H1 (cell line): ENCODE data around the gene CCDC18. TPM values are rescaled to one million over a fixed set of nuclear protein-coding genes. Genes with fewer than 3 reads are reported as not detected.

Experiments
- CTCF ChIA-PET: fragments of 300-600 bp; sonication (Branson Sonifier 250); formaldehyde crosslinking; loops from one replicate; lab custom pipeline; 2021; ENCODE audit not compliant: partially characterized antibody; lab: Charles Lee
- POLR2A ChIA-PET: fragments of 300-600 bp; sonication (Branson Sonifier 250); formaldehyde crosslinking; loops from one replicate; lab custom pipeline; 2021; ENCODE audit warnings: inconsistent platforms; ENCODE audit not compliant: partially characterized antibody; lab: Charles Lee
- DNase-seq, 2 experiments: peaks; one replicate each; pipeline versions ENCODE4 v3.0.0 to v3.0.0-alpha.2; 2010 to 2022; ENCODE audit warnings: low spot score in 2 of 2, low read depth in 1 of 2, mixed read lengths in 1 of 2
- FAIRE-seq: peaks from 2 replicates; lab custom pipeline; 2011; peaks lifted over from hg19 to GRCh38; lab: Jason Lieb, UNC
- H2AFZ ChIP-seq: 2 replicates; pipeline ENCODE4 v1.8.1; 2012; ENCODE audit warnings: low read length, inconsistent platforms
- H2AK5ac ChIP-seq: 2 replicates; pipeline ENCODE4 v1.6.1; 2013; ENCODE audit warnings: low read depth, low read length
- H2BK120ac ChIP-seq: replicated peaks from 2 replicates; pipeline ENCODE3; 2013; ENCODE audit warnings: low read depth, low read length, inconsistent platforms
- H2BK12ac ChIP-seq: 2 replicates; pipeline ENCODE4 v1.6.1; 2013; ENCODE audit warnings: low read depth, low read length
- H2BK15ac ChIP-seq: 2 replicates; pipeline ENCODE4 v1.6.1; 2013; ENCODE audit warnings: low read length
- H2BK20ac ChIP-seq: 2 replicates; pipeline ENCODE4 v1.6.1; 2013; ENCODE audit warnings: low read length
- H2BK5ac ChIP-seq: 2 replicates; pipeline ENCODE4 v1.6.1; 2013; ENCODE audit warnings: low read depth, low read length
- H3K14ac ChIP-seq: 2 replicates; pipeline ENCODE4 v1.6.1; 2013; ENCODE audit warnings: inconsistent platforms; ENCODE audit not compliant: insufficient read length
- H3K18ac ChIP-seq: 2 replicates; pipeline ENCODE4 v1.6.1; 2013; ENCODE audit warnings: low read length; ENCODE audit errors: extremely low read depth
- H3K23ac ChIP-seq: 2 replicates; pipeline ENCODE4 v1.6.1; 2013; ENCODE audit warnings: inconsistent platforms; ENCODE audit not compliant: insufficient read length
- H3K23me2 ChIP-seq: 2 replicates; pipeline ENCODE4 v1.6.1; 2013; ENCODE audit warnings: low read depth, low read length
- H3K27ac ChIP-seq: 2 replicates; pipeline ENCODE4 v1.6.1; 2011; ENCODE audit warnings: low read depth, low read length, inconsistent platforms
- H3K27me3 ChIP-seq, 4 experiments: replicated peaks in 1 of 4; 1 replicate in 1 of 4; 2 replicates in 3 of 4; pipeline versions ENCODE4 v1.6.1 to v1.8.1; 2011 to 2013; ENCODE audit warnings: low read length in 3 of 4, mild to moderate bottlenecking in 3 of 4, inconsistent platforms in 2 of 4, mixed read lengths in 2 of 4, moderate library complexity in 1 of 4; ENCODE audit not compliant: control insufficient read depth in 3 of 4, insufficient read depth in 3 of 4; ENCODE audit errors: extremely low read depth in 1 of 4
- H3K36me3 ChIP-seq, 4 experiments: 2 replicates each; pipeline versions ENCODE4 v1.6.1 to v1.8.1; 2011 to 2013; ENCODE audit warnings: mild to moderate bottlenecking in 4 of 4, low read length in 3 of 4, moderate library complexity in 2 of 4, control low read depth in 1 of 4, inconsistent platforms in 1 of 4; ENCODE audit not compliant: insufficient read depth in 4 of 4, control insufficient read depth in 2 of 4
- H3K4ac ChIP-seq: replicated peaks from 2 replicates; pipeline ENCODE3; 2013; ENCODE audit warnings: low read length, low read depth, mixed read lengths, inconsistent platforms; ENCODE audit not compliant: insufficient read length
- H3K4me1 ChIP-seq, 4 experiments: replicated peaks in 1 of 4; 1 replicate in 1 of 4; 2 replicates in 3 of 4; pipeline versions ENCODE4 v1.6.1 to v1.8.1; 2011 to 2013; ENCODE audit warnings: low read length in 3 of 4, inconsistent platforms in 2 of 4, mixed read lengths in 1 of 4; ENCODE audit not compliant: insufficient read depth in 4 of 4, control insufficient read depth in 3 of 4
- H3K4me2 ChIP-seq, 2 experiments: 2 replicates each; pipeline versions ENCODE4 v1.6.1 to v1.8.1; 2011 to 2013; ENCODE audit warnings: low read depth in 2 of 2, low read length in 2 of 2, control low read depth in 1 of 2, inconsistent platforms in 1 of 2, mild to moderate bottlenecking in 1 of 2; ENCODE audit not compliant: insufficient read depth in 1 of 2
- H3K4me3 ChIP-seq, 4 experiments: fragments of 200-600, 300-600 bp in 1 of 4; sonication (generic), shearing (Covaris generic), sonication (Bioruptor Twin) in 1 of 4; 2 replicates each; pipeline versions ENCODE4 v1.5.1 to v1.8.1; 2011 to 2016; ENCODE audit warnings: low read length in 4 of 4, low read depth in 3 of 4, control low read depth in 2 of 4, inconsistent platforms in 2 of 4, mild to moderate bottlenecking in 2 of 4, mixed read lengths in 1 of 4, moderate library complexity in 1 of 4; ENCODE audit not compliant: insufficient read depth in 2 of 4; ENCODE audit errors: extremely low read depth in 1 of 4
- H3K56ac ChIP-seq: replicated peaks from 2 replicates; pipeline ENCODE3; 2013; ENCODE audit warnings: low read depth, mild to moderate bottlenecking, mixed read lengths, low read length, inconsistent platforms; ENCODE audit not compliant: insufficient read length
- H3K79me1 ChIP-seq: 2 replicates; pipeline ENCODE4 v1.6.1; 2013; ENCODE audit warnings: low read depth, low read length, control low read depth
- H3K79me2 ChIP-seq, 2 experiments: 2 replicates each; pipeline versions ENCODE4 v1.6.1 to v1.8.1; 2012 to 2013; ENCODE audit warnings: low read length in 2 of 2, mild to moderate bottlenecking in 2 of 2, inconsistent platforms in 1 of 2; ENCODE audit not compliant: insufficient read depth in 2 of 2, control insufficient read depth in 1 of 2
- H3K9ac ChIP-seq, 4 experiments: replicated peaks in 1 of 4; 1 replicate in 1 of 4; 2 replicates in 3 of 4; pipeline versions ENCODE4 v1.6.1 to v1.8.1; 2011 to 2013; ENCODE audit warnings: low read depth in 3 of 4, low read length in 3 of 4, control low read depth in 2 of 4, mild to moderate bottlenecking in 2 of 4, moderate library complexity in 2 of 4, inconsistent platforms in 1 of 4; ENCODE audit errors: extremely low read depth in 1 of 4
- H3K9me3 ChIP-seq, 2 experiments: 2 replicates each; pipeline versions ENCODE4 v1.6.1 to v1.8.1; 2012 to 2013; ENCODE audit warnings: mild to moderate bottlenecking in 2 of 2, moderate library complexity in 2 of 2, control low read depth in 1 of 2, inconsistent platforms in 1 of 2, low read depth in 1 of 2, low read length in 1 of 2, mixed read lengths in 1 of 2; ENCODE audit not compliant: insufficient read depth in 2 of 2
- H4K20me1 ChIP-seq, 2 experiments: replicated peaks in 1 of 2; 2 replicates each; pipeline versions ENCODE3 to v1.8.1; 2011 to 2013; ENCODE audit warnings: inconsistent platforms in 2 of 2, low read length in 2 of 2, mild to moderate bottlenecking in 1 of 2; ENCODE audit not compliant: insufficient read depth in 2 of 2, control insufficient read depth in 1 of 2
- H4K5ac ChIP-seq: 2 replicates; pipeline ENCODE4 v1.6.1; 2013; ENCODE audit warnings: low read length, low read depth, mixed read lengths, inconsistent platforms; ENCODE audit not compliant: insufficient read length
- H4K8ac ChIP-seq: 2 replicates; pipeline ENCODE4 v1.8.0; 2013; ENCODE audit warnings: mild to moderate bottlenecking, moderate library complexity, low read length, inconsistent platforms; ENCODE audit not compliant: insufficient read depth; ENCODE audit errors: extremely low read depth
- H4K91ac ChIP-seq: replicated peaks from 2 replicates; pipeline ENCODE3; 2013; ENCODE audit warnings: low read length, mixed read lengths, inconsistent platforms; ENCODE audit not compliant: insufficient read length
- BCL11A ChIP-seq, 2 experiments: IDR thresholded peaks; one replicate each; pipeline ENCODE4 v1.6.1; 2011; ENCODE audit warnings: low read depth in 2 of 2, low read length in 2 of 2, mild to moderate bottlenecking in 2 of 2
- CBX8 ChIP-seq: fragments of 300-800, 300-1000 bp; sonication (generic); IDR thresholded peaks from 2 replicates; pipeline ENCODE4 v1.7.1; 2016; ENCODE audit warnings: low read depth, low read length, borderline replicate concordance
- CTCF ChIP-seq, 3 experiments: IDR thresholded peaks; 1 replicate in 2 of 3; 2 replicates in 1 of 3; pipeline versions ENCODE4 v1.5.1 to v1.6.1; 2011; ENCODE audit warnings: low read length in 3 of 3, mild to moderate bottlenecking in 3 of 3, inconsistent platforms in 2 of 3, low read depth in 1 of 3, moderate library complexity in 1 of 3; ENCODE audit not compliant: insufficient read depth in 1 of 3; ENCODE audit errors: control extremely low read depth in 1 of 3
- HDAC6 ChIP-seq: IDR thresholded peaks from one replicate; pipeline ENCODE4 v1.7.1; 2012; ENCODE audit warnings: low read depth, mild to moderate bottlenecking, inconsistent platforms, low read length, moderate library complexity
- SIRT6 ChIP-seq: IDR thresholded peaks from one replicate; pipeline ENCODE4 v1.7.1; 2012; ENCODE audit warnings: low read length, inconsistent platforms
- WGBS, 2 experiments: shearing (Covaris generic) in 1 of 2; methylation state at CpG; one replicate each; pipeline versions ENCODE4 v1.1.6 to v1.1.7; 2013 to 2015; ENCODE audit warnings: low lambda C conversion rate in 2 of 2, mixed read lengths in 2 of 2, inconsistent platforms in 1 of 2, low coverage in 1 of 2, missing lambda C conversion rate in 1 of 2; ENCODE audit not compliant: insufficient replicate concordance in 2 of 2, insufficient coverage in 1 of 2, insufficient read length in 1 of 2; ENCODE audit errors: extremely low coverage in 1 of 2, missing lambda C conversion rate in 1 of 2; 5-methylcytosine and 5-hydroxymethylcytosine counted together
- polyA plus RNA-seq, 7 experiments: library from polyadenylated mRNA; depleted of rRNA in 3 of 7; stranded (reverse) in 5 of 7; unstranded in 2 of 7; fragments of >200 nt in 5 of 7; fragments of 200-250 nt in 2 of 7; gene quantifications; 1 replicate in 5 of 7; 2 replicates in 1 of 7; 4 replicates in 1 of 7; pipeline versions ENCODE4 v1.2.1 to v1.2.3, GENCODE V29; 2011 to 2013; ENCODE audit warnings: missing spikeins in 2 of 7, mixed read lengths in 2 of 7
- total RNA-seq: library from RNA; stranded (reverse); fragmentation: NEBNext Ultra II Directional; extraction: Animal tissue kit (Norgen Biotek cat#: 25700); gene quantifications from 2 replicates; pipeline ENCODE4 v1.2.1, GENCODE V29; 2021

Gene CCDC18
- total and polyA plus RNA-seq, 2 of the 8 experiments (the other 6 are each of a cell fraction or from before 2014, with no cell fraction given): 3.0 to 21.2 TPM

GRCh38 chr1:93137604-93138292 lies 42.8 kb upstream of the CCDC18 start:
- DNase-seq: no peak
- no peak overlapping the region for H3K56ac ChIP-seq
- no peaks in the 10 kb centered on the region for H3K27me3 ChIP-seq
- no peak overlapping the region for H2BK15ac ChIP-seq
- H3K27ac ChIP-seq: no peak overlapping the region
- H3K36me3 ChIP-seq: peaks cover 9 to 88% (median 37%) of the 10 kb centered on the region in 4 experiments
- H3K79me2 ChIP-seq: peaks cover 0 to 12% of the 10 kb centered on the region in 2 experiments; a peak in 2 of 4 replicates
- CTCF ChIA-PET: no interaction called here
- no peaks in the 10 kb centered on the region; the same call in none of the 2 replicates for H3K79me1 ChIP-seq
- no peak overlapping the region for H3K4ac ChIP-seq
- 61% methylated on average over 3 of the region's 3 CpGs; no CpG with 5 or more reads in 1 of the 2 experiments for WGBS, 2 experiments
- no peaks in the 10 kb centered on the region for H3K4me1 ChIP-seq
- H3K4me3 ChIP-seq: no peak overlapping the region
- no peak overlapping the region for H3K18ac ChIP-seq
- FAIRE-seq: no peak
- no peak overlapping the region for H4K8ac ChIP-seq
- H3K23ac ChIP-seq: no peak overlapping the region
- H4K91ac ChIP-seq: no peak overlapping the region
- H2BK120ac ChIP-seq: no peak overlapping the region
- no peak overlapping the region for H2BK12ac ChIP-seq
- H3K4me2 ChIP-seq: no peak overlapping the region
- H3K14ac ChIP-seq: no peak overlapping the region
- POLR2A ChIA-PET: no interaction called here
- no peak overlapping the region for H2BK20ac ChIP-seq
- no peaks in the 10 kb centered on the region for H3K23me2 ChIP-seq
- peaks cover 1% of the 10 kb centered on the region in 2 experiments for H4K20me1 ChIP-seq
- H3K9ac ChIP-seq: no peak overlapping the region
- no peak overlapping the region for H4K5ac ChIP-seq
- H3K9me3 ChIP-seq: no peaks in the 10 kb centered on the region
- no peak overlapping the region for H2AFZ ChIP-seq
- no peak overlapping the region for H2AK5ac ChIP-seq
- no peak overlapping the region for H2BK5ac ChIP-seq
- no peak for TF ChIP-seq HDAC6
- TF ChIP-seq CBX8: no peak
- TF ChIP-seq BCL11A (IDR thresholded peaks at IDR 0.05; ENCODE audit: low read depth in 2 of 2, low read length in 2 of 2): no peak
- TF ChIP-seq CTCF (IDR thresholded peaks at IDR 0.05; ENCODE audit: control extremely low read depth in 1 of 3, insufficient read depth in 1 of 3, low read depth in 1 of 3, low read length in 3 of 3): no peak
- TF ChIP-seq SIRT6: no peak
